NCI-H1092 (cell line): ENCODE results near the gene SARS2.
"Not testable (repeated sequence)": the region's sequence is repeated elsewhere in the genome, so short reads cannot be mapped to it uniquely, and the experiment has no call there.

Experiments used
- DNase-seq: peaks from one replicate; lab custom pipeline; 2025; lab: John Stamatoyannopoulos, UW

The SARS2 gene, protein sequence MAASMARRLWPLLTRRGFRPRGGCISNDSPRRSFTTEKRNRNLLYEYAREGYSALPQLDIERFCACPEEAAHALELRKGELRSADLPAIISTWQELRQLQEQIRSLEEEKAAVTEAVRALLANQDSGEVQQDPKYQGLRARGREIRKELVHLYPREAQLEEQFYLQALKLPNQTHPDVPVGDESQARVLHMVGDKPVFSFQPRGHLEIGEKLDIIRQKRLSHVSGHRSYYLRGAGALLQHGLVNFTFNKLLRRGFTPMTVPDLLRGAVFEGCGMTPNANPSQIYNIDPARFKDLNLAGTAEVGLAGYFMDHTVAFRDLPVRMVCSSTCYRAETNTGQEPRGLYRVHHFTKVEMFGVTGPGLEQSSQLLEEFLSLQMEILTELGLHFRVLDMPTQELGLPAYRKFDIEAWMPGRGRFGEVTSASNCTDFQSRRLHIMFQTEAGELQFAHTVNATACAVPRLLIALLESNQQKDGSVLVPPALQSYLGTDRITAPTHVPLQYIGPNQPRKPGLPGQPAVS

GRCh38 chr19:38929929-38930775 is at the start of gene SARS2:
Gene SARS2 (minus strand): TSS chr19:38930763. CDS start chr19:38930736, 27 bp downstream.
- peak; percentile 81 for DNase-seq

- no peak for DNase-seq
Measured at GRCh38 chr19:38979812-38980211, 49.2 kb upstream of the SARS2 start.

- no peak for DNase-seq
Measured at GRCh38 chr19:38978326-38978689, 47.7 kb upstream of the SARS2 start.

- no peak for DNase-seq
Measured at GRCh38 chr19:38977445-38978325, 47.1 kb upstream of the SARS2 start.

DNA sequence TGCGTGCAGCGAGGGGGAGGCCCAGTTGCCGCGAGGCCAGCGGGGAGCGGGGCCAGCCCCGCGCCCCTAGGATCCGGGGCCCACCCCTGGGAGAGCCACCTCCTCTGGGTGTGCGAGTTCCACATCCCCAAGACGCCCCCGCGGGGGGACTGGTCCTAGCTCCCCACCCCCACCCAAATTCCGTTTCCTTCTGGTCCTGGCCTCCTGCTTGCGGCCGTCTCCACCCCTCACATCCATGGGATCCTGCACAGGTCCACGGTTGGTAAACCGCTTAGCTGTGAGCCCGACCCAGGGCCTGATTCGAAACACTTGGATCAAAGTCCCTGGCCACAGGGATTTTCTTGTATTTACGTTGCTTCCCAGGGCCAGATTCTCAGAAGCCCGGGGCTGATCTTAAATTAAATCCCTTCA is 45.3 kb upstream of the SARS2 start:
- DNase-seq = no peak

DNA sequence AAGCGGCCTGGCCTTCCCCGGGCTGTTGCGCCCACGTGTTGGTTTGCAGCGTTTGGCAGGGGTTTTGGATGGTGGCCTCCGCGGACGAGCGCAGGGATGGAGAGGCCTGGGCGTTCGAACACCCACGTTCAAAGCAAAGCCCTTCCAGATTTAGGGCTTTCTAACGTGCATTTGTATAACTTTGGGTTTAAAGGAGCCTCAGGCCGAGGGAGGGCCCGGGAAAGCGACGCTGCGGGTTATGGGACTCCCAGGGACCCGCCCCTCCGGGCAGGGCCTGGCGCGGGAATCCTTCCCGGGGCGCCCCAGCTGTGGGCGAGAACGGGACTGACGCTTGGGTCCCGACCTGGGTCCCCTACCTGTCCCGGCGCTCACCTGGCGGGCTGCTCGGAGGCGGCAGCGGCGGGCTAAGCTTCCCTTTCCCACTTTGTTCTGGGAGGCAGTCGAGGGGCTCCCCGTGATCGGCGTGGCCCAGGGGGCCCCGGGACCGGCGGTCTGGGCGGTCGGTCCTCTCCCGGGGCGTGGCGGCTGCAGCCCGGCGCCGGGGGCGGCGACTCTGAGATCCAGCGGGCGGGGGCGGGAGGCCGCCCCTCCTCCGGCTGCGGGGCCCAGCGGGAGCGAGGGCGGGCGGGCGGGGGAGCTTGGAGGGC is 44.8 kb upstream of the SARS2 start, which contains the start of gene FBXO17:
FBXO17 (minus strand) TSS at position 529 of the 647 bp plus-strand sequence. CDS start 25,423 bp downstream, outside the sequence.
- DNase-seq = no peak

DNA sequence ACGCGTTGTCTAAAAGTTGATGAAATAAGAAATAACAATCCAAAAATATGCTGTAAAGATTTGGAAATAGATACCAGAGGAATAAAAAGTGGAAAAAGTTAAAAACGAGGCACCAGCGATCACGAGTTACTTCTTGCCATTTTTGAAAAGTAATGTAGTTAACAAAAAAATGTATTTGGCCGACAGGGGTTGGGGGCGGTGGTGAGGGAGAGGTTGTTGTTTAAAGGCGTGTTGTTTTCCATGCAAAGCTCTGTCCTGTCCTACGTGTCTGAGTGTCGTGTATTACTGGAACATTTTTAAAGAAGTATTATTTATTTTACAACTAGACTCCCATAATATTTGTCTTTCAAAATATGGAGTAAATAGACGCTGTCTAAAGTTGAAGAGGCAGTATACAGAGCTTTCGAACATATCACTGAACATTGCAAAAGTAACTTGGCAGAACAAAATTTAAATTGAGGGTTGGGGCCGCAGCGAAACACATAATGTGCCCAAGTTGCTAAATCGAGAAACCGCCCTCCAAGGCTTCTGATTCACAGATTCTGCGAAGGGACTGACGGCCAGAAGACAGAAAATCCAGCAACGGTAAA is 44.2 kb upstream of the SARS2 start:
- DNase-seq = no peak

DNA sequence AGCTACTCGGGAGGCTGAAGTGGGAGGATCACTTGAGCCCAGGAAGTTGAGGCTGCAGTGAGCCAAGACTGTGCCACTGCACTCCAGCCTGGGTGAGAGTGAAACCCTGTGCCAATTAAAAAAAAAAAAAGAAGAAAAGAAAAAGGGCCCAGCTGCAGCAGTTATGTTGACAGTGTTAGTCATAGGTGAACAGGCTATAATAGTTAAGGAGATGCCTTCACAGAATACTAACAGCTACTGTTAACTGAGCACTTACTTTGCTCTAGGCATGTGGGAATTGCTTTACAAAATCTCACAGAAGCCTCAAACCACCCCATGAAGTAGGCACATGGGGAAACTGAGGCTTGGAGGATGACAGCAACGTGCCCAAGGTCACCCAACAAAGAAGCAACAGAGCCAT is 41.1 kb upstream of the SARS2 start:
- DNase-seq = no peak

GRCh38 chr19:38970664-38971532 is 40.3 kb upstream of the SARS2 start:
- DNase-seq = no peak

- DNase-seq = not testable (repeated sequence)
Measured at GRCh38 chr19:38966149-38966548, 35.6 kb upstream of the SARS2 start.

DNA sequence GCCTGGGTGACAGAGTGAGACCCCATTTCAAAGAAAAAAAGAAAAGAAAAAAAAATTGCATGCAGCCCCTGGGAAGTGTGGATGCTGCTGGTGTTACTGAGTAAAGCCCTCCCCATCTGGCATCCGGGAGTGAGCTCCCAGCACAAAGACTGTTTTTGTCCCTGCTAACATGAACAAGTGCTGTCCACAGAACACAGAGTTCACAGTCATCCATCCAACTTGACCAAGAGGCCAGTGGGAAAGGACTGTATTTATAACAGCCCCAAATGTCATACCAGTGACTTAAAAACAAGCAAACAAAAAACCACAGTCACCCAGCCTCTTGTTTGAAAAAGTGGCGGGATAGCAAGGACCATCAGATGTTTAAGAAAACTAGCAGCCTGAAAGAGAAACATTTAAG is 34.2 kb upstream of the SARS2 start:
- DNase-seq = no peak

GRCh38 chr19:38959618-38960017 is 29.1 kb upstream of the SARS2 start:
- no peak for DNase-seq

DNA sequence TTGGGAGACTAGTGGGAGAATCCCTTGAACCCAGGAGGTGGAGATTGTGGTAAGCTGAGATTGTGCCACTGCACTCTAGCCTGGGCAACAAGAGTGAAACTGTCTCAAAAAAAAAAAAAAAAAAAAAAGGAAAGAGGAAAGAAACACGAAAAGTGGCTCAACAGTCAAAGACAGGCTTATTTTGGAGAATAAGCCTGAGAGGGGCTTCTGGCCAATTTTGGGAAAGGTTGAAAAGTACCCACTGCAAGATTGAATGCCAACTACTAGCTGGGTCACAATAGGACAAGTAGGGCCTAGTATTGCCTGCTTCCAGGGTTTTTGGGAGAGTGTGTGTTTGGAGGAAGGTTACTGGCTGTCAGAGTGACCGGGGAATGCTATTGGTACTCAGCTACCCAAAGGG is 27.7 kb upstream of the SARS2 start:
- no peak for DNase-seq

DNA sequence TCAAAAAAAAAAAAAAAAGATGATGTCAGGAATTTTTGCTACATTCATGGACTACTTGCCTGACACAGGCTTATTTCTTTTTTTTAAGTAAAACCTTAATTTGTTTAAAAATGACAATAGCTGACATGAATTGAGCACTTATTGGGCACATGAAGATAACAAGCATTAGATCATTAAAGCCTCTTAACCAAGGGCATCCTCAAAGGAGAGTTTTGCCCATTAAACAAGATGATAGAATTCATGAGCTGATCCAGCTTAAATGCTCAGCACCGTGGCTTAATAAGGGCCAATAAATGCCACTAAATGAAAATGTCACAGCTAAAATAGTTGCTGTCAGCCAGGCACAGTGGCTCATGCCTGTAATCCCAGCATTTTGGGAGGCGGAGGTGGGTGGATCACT is 25.7 kb upstream of the SARS2 start:
- no peak for DNase-seq

GRCh38 chr19:38953677-38954076 is 23.1 kb upstream of the SARS2 start:
- no peak for DNase-seq

GRCh38 chr19:38952395-38953165 is 22.0 kb upstream of the SARS2 start:
- peak; percentile 6 for DNase-seq

DNA sequence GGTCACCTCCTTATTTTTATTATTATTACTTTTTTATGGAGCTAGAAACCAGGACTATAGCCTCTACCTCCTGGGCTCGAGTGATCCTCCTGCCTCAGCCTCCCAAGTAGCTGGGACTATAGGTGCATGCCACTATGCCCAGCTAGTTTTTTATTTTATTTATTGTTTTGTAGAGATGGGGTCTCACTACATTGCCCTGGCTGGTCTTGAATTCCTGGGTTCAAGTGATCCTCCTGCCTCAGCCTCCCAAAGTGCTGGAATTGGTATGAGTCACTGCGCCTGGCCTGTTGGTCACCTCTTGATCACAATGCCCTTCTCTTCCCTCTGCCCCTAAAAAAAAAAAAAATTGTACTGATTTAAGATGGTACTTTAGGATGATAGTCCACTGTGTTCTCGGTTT is 20.6 kb upstream of the SARS2 start:
- DNase-seq = no peak

DNA sequence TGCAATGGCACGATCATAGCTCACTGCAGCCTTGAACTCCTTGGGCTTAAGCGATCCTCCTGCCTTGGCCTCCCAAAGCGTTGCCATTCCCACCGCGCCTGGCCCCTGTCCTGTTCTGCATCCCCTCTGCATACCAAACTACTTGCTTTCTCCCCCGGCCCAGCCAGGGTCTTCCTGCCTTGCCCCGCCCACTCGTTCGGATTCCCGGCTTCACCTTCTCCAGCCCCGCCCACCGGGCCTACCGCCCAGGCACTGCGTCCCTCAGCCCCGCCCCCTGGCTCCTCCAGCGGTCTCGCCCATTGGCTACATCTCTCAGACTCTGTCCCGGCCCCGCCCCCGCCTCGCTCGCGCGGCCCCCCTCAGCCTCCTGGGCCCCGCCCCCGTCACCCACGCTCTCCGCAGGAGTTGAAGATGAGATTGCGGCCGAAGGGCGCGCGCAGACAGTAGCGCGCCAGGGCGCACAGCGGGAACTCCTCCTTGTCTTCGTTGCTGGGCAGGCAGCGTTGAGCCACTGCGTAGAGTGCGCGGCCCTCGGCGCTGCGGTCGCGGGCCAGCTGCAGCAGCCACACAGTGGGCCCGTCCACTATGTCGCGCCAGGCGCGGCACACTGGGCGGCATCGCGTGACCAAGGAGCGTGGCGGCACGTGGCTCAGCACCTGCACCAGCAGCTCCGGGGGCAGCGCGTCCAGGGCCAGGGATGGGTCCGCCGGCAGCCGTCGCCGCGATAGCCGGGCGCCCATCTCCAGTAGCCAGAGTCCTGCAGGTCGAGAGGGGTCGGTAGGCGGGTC is 19.2 kb upstream of the SARS2 start:
- peak; percentile 39 for DNase-seq
